Gastroesophageal sphincter (tissue), 4 donors: ENCODE measurements around the gene CDC42BPG. TPM values are rescaled to one million over a fixed set of nuclear protein-coding genes. Genes with fewer than 3 reads are reported as not detected.

ENCODE experiments used
- ATAC-seq: fragments of 150-250 bp; one replicate; pipeline ENCODE4 v1.9.1; 2016; ENCODE audit warnings: mild to moderate bottlenecking, moderate library complexity
- H3K27ac ChIP-seq, 4 donors: fragments of 200-600 bp; sonication (generic) in 3 of 4; 1 replicate in 3 of 4; 2 replicates in 1 of 4; pipeline ENCODE4 v1.5.1; 2016 to 2019
- H3K27me3 ChIP-seq: fragments of 200-600 bp; sonication (generic); one replicate; pipeline ENCODE4 v1.5.1; 2019
- H3K36me3 ChIP-seq, 2 donors: fragments of 200-600 bp; sonication (generic); one replicate each; pipeline ENCODE4 v1.5.1; 2019; ENCODE audit warnings: control low read depth in 1 of 2
- H3K4me1 ChIP-seq, 3 donors: fragments of 200-600 bp; sonication (generic); 1 replicate in 2 of 3; 2 replicates in 1 of 3; pipeline ENCODE4 v1.5.1; 2016 to 2019; ENCODE audit warnings: control low read depth in 2 of 3
- H3K4me3 ChIP-seq, 2 donors: fragments of 200-600 bp; sonication (generic); one replicate each; pipeline ENCODE4 v1.5.1; 2019; ENCODE audit warnings: mild to moderate bottlenecking in 1 of 2, moderate library complexity in 1 of 2
- H3K9me3 ChIP-seq, 3 donors: fragments of 200-600 bp; sonication (generic); one replicate each; pipeline ENCODE4 v1.5.1; 2017 to 2019; ENCODE audit warnings: control low read depth in 2 of 3
- EP300 ChIP-seq: sonication (generic); formaldehyde crosslinking; IDR thresholded peaks from one replicate; pipeline ENCODE4 v1.6.1; 2017; ENCODE audit warnings: antibody characterized with exemption, mild to moderate bottlenecking
- POLR2A ChIP-seq, 2 donors: fragments of 450-650 bp; IDR thresholded peaks; one replicate each; pipeline ENCODE4 v1.6.1; 2017; ENCODE audit warnings: antibody characterized with exemption in 2 of 2, mild to moderate bottlenecking in 2 of 2, moderate library complexity in 1 of 2
- POLR2AphosphoS5 ChIP-seq: sonication (generic); formaldehyde crosslinking; IDR thresholded peaks from one replicate; pipeline ENCODE4 v1.6.1; 2017; ENCODE audit warnings: antibody characterized with exemption
- WGBS, 2 donors: methylation state at CpG; one replicate each; pipeline ENCODE4 v1.1.5; 2018; ENCODE audit warnings: low coverage in 1 of 2; 5-methylcytosine and 5-hydroxymethylcytosine counted together
- total RNA-seq, 4 donors: library from RNA; depleted of rRNA; stranded (reverse); fragments of >200 nt; gene quantifications; one replicate each; pipeline ENCODE4 v1.1.0, GENCODE V29; 2016
- TF ChIP-seq, protein P1 (sequence below), 4 experiments: fragments of 200-600 bp in 2 of 4; fragments of 450-650 bp in 2 of 4; sonication (generic) in 1 of 4; IDR thresholded peaks; one replicate each; pipeline ENCODE4 v1.5.1; 2017 to 2019; ENCODE audit warnings: antibody characterized with exemption in 4 of 4, mild to moderate bottlenecking in 2 of 4, moderate library complexity in 2 of 4

CDC42BPG gene
- total RNA-seq, 4 donors from 2014 or later = 0.08 to 0.94 (median 0.22) TPM

- 87 to 88% methylated on average over 3 to 6 of the region's 15 CpGs for WGBS, 2 donors
- H3K36me3 ChIP-seq = no peaks in the 10 kb centered on the region
- H3K4me1 ChIP-seq = peaks cover 0 to 13% (median 0%) of the 10 kb centered on the region in 3 donors
- no peak for ATAC-seq
- H3K27me3 ChIP-seq = peaks cover 6% of the 10 kb centered on the region
- no peak overlapping the region for H3K4me3 ChIP-seq
- H3K27ac ChIP-seq = no peak overlapping the region
- TF ChIP-seq EP300 (no peak), POLR2A (IDR thresholded peaks at IDR 0.05) (no peak), POLR2AphosphoS5 (no peak)
- TF ChIP-seq, protein P1, sequence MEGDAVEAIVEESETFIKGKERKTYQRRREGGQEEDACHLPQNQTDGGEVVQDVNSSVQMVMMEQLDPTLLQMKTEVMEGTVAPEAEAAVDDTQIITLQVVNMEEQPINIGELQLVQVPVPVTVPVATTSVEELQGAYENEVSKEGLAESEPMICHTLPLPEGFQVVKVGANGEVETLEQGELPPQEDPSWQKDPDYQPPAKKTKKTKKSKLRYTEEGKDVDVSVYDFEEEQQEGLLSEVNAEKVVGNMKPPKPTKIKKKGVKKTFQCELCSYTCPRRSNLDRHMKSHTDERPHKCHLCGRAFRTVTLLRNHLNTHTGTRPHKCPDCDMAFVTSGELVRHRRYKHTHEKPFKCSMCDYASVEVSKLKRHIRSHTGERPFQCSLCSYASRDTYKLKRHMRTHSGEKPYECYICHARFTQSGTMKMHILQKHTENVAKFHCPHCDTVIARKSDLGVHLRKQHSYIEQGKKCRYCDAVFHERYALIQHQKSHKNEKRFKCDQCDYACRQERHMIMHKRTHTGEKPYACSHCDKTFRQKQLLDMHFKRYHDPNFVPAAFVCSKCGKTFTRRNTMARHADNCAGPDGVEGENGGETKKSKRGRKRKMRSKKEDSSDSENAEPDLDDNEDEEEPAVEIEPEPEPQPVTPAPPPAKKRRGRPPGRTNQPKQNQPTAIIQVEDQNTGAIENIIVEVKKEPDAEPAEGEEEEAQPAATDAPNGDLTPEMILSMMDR (IDR thresholded peaks at IDR 0.05) = no peak
- H3K9me3 ChIP-seq = no peaks in the 10 kb centered on the region
These were observed 2.7 kb downstream of the CDC42BPG start for GRCh38 chr11:64841592-64842365.

- Histone ChIP-seq H3K36me3 (no peaks in the 10 kb centered on the region), H3K4me3 (no peak overlapping the region), H3K27ac (no peak overlapping the region), H3K27me3 (peaks cover 6% of the 10 kb centered on the region), H3K4me1 (peaks cover 0 to 12% (median 0%) of the 10 kb centered on the region in 3 donors), H3K9me3 (no peaks in the 10 kb centered on the region)
- WGBS, 2 donors = 75 to 83% methylated on average over 4 to 8 of the region's 24 CpGs
- TF ChIP-seq EP300 (no peak), POLR2AphosphoS5 (no peak), POLR2A (IDR thresholded peaks at IDR 0.05) (no peak)
- TF ChIP-seq, protein P1 (IDR thresholded peaks at IDR 0.05) = no peak
- ATAC-seq = no peak
These were observed 4.3 kb downstream of the CDC42BPG start for GRCh38 chr11:64839887-64840782.

GRCh38 chr11:64839335-64839734 lies 5.1 kb downstream of the CDC42BPG start:
- Histone ChIP-seq H3K9me3 (no peaks in the 10 kb centered on the region), H3K4me3 (no peak overlapping the region), H3K27ac (no peak overlapping the region), H3K4me1 (peaks cover 0 to 4% (median 0%) of the 10 kb centered on the region in 3 donors), H3K36me3 (no peaks in the 10 kb centered on the region), H3K27me3 (no peaks in the 10 kb centered on the region)
- TF ChIP-seq POLR2A (IDR thresholded peaks at IDR 0.05) (no peak), POLR2AphosphoS5 (no peak), EP300 (no peak)
- TF ChIP-seq, protein P1 (IDR thresholded peaks at IDR 0.05) = no peak
- ATAC-seq = no peak
- WGBS, 2 donors = 57% methylated on average over 1 of the region's 13 CpGs; no CpG with 5 or more reads in 1 of the 2 donors

DNA sequence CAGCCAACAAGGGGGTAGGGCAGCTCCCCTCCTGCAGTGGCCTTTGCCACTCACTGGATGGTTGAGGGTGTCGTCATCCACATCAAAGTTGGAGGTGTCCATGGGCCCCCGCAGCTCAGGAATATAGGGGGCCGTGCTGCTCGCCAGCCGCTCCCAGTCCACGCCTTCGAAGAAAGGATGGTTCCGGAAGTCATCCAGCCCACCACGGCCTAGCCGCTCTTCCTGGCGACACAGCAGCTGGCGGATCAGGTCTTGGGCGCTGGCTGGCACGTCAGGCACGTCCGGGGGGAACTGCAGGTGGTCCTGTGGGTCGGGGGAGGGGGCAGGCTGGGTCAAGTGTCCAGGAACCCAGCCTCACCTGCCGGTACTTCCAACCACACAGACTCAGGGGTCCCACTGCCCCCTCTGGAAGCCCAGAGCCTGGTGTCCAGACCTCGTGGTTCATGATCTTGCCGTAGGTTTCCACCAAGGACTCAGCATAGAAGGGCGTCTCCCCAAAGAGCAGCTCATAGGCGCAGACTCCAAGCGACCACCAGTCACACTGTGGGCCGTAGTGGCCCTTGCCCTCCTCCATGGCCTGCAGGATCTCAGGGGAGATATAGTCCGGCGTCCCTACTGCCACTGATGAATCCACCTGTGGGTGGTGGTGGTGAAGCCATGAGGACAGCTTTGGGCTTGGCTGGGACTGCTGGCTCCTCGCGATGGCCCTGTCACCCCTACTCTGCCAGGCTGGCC lies 5.7 kb downstream of the CDC42BPG start:
- H3K9me3 ChIP-seq = no peaks in the 10 kb centered on the region
- ATAC-seq = no peak
- WGBS, 2 donors = no CpG with 5 or more reads among the region's 28 CpGs
- no peaks in the 10 kb centered on the region for H3K27me3 ChIP-seq
- H3K4me1 ChIP-seq = no peaks in the 10 kb centered on the region
- H3K27ac ChIP-seq = no peak overlapping the region
- H3K36me3 ChIP-seq = no peaks in the 10 kb centered on the region
- no peak overlapping the region for H3K4me3 ChIP-seq
- TF ChIP-seq POLR2AphosphoS5 (no peak), POLR2A (IDR thresholded peaks at IDR 0.05) (no peak), EP300 (no peak)
- TF ChIP-seq, protein P1 (IDR thresholded peaks at IDR 0.05) = no peak
